NK-92 (cell line): ENCODE data around the gene BCR.
"Not testable (repeated sequence)": the region's sequence is repeated elsewhere in the genome, so short reads cannot be mapped to it uniquely, and the experiment has no call there.

ENCODE experiments used
- DNase-seq: peaks from one replicate; lab custom pipeline; 2025; ENCODE audit not compliant: unreplicated experiment; lab: John Stamatoyannopoulos, UW

The BCR gene

GRCh38 chr22:23361676-23362075 lies 181.4 kb downstream of the BCR start:
- DNase-seq = no peak

GRCh38 chr22:23363683-23364082 lies 183.4 kb downstream of the BCR start:
- no peak for DNase-seq

- no peak for DNase-seq
Observed at GRCh38 chr22:23364389-23364788, 184.1 kb downstream of the BCR start.

GRCh38 chr22:23365524-23365923 lies 185.2 kb downstream of the BCR start:
- DNase-seq = no peak

GRCh38 chr22:23365961-23366360 lies 185.7 kb downstream of the BCR start:
- DNase-seq = no peak

GRCh38 chr22:23367196-23367595 lies 186.9 kb downstream of the BCR start:
- not testable (repeated sequence) for DNase-seq
